K562 treated with DMSO at 1 percent for 4 hours (cell line): ENCODE data around the gene LIG1. TPM values are rescaled to one million over a fixed set of nuclear protein-coding genes. Genes with fewer than 3 reads are reported as not detected.

ENCODE experiments used
- total RNA-seq: library from RNA; unstranded; fragments of 300-600 nt; gene quantifications from 2 replicates; pipeline ENCODE4 v1.2.3, GENCODE V29; 2022; ENCODE audit not compliant: insufficient read depth

LIG1 gene
- total RNA-seq = 48.3 and 60.9 TPM in 2 replicates

DNA sequence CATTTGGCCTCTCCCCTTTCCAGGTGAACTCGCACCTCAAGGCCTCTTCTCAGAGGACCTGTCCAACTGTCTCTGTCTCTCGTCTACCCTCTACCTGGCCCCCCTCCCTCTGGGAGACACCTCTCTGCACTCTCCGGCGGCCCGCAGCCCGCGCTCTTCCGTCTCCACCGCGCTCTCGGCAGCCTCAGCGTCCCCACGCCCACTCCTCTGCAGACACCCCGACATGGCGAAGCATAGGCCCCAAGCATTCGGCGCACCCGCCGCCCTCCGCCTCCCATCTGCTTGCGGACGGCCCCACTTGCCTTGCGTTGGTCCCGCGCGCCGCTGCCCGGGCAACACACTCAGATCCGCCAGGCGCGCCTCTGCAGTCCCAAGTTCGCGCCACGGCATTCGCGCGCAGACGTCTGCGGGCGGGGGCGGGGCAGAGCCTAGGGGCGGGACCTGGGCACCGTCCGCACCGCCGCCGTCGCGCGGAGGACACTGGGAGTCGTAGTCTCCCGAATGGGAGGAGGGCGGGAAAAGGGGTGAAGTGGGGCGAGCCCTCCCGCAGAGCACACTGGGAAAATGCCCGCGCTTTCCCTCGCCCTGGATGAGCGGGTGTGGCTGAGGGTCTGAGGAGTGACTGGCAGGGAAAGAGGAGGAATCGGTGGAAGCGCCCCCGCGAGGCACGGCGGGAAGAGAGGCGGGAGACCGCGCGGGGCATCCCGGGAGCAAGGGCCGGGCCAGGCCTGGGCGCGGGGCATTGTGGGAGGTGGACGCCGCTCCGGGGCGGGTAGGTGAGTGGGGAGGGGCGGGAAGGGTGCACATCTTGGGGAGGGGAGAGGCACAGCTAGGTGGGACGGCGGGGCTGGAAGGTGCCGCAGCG is at the start of gene LIG1, which contains the start of gene ZSWIM9:
Gene LIG1, minus strand, starts transcription at position 406 of the 865 bp plus-strand sequence. CDS start 4,778 bp downstream, outside the sequence.
Gene ZSWIM9, plus strand, starts transcription at position 742 of the 865 bp plus-strand sequence. CDS start 1,123 bp downstream, outside the sequence.

DNA sequence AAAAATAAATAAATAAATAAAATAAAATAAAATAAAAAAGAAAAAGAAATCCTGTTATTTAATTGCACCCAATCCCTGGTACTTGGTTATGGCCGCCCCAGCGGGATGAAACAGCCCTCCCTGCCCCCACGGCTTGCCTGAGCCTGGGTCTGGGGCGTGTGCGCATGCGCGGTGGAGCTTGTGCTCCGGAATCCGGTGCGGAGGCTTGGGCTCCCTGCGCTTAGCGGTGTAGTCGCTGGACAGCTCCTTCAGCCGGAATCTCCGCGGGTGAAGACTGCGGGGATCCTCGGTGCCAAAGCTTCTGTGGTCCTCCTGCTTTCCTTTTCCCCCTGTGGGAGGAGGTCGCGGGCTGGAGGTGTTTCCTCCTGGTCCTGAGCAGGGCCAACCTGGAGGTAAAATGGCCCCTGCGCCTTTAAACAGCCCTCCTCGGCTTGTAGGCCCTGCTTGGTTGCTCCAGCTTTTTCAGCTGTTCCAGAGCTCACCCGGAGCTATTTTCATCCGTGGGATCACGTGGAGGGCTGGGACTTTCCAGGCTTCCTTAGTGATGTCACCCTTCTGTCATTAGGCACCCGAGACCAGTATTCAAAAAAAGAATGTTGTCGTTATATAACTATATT is 59.7 kb downstream of the LIG1 start, which contains the start of gene PLA2G4C:
Gene PLA2G4C, minus strand, starts transcription at position 468 of the 617 bp plus-strand sequence. CDS start 4,288 bp downstream, outside the sequence.

Other genes starting within 250 kb of the LIG1 start
- gene BSPH1, start 178.2 kb downstream of the LIG1 start, total RNA-seq = not detected in 2 replicates
- 1.0 TPM in 1 of 2 replicates, not detected in the other for gene ELSPBP1, start 175.7 kb downstream of the LIG1 start, total RNA-seq
- gene CABP5, start 126.3 kb downstream of the LIG1 start, total RNA-seq = not detected in 2 replicates
- gene PLA2G4C, start 59.5 kb downstream of the LIG1 start, total RNA-seq = 3.5 TPM in 1 of 2 replicates, not detected in the other
- gene ZSWIM9, start 336 bp upstream of the LIG1 start, total RNA-seq = 4.7 and 6.6 TPM in 2 replicates
- 13.3 and 15.5 TPM in 2 replicates for gene CARD8, start 85.6 kb upstream of the LIG1 start, total RNA-seq
- not detected in 2 replicates for gene ZNF114, start 99.7 kb upstream of the LIG1 start, total RNA-seq
- gene EMP3, start 155.2 kb upstream of the LIG1 start, total RNA-seq = 277 and 348 TPM in 2 replicates
- gene TMEM143, start 193.6 kb upstream of the LIG1 start, total RNA-seq = 6.4 and 8.6 TPM in 2 replicates
- gene SYNGR4, start 194.0 kb upstream of the LIG1 start, total RNA-seq = not detected in 2 replicates
- 186 and 205 TPM in 2 replicates for gene KDELR1, start 221.2 kb upstream of the LIG1 start, total RNA-seq
- 16.0 and 21.6 TPM in 2 replicates for gene GRIN2D, start 223.3 kb upstream of the LIG1 start, total RNA-seq